Glutamatergic neuron (in vitro differentiated cells): Measurements from ENCODE around the gene PLEKHM2. TPM values are rescaled to one million over a fixed set of nuclear protein-coding genes. Genes with fewer than 3 reads are reported as not detected.

Source experiments
- DNase-seq: peaks from one replicate; pipeline ENCODE4 v3.0.0; 2022
- H3K27ac Mint-ChIP-seq: one replicate; pipeline ENCODE4 v1.8.0; 2020; ENCODE audit warnings: mild to moderate bottlenecking, mixed read lengths, inconsistent platforms; ENCODE audit not compliant: unreplicated experiment
- H3K27me3 Mint-ChIP-seq: one replicate; pipeline ENCODE4 v1.8.0; 2020; ENCODE audit warnings: mild to moderate bottlenecking, moderate library complexity, mixed read lengths, inconsistent platforms; ENCODE audit not compliant: unreplicated experiment
- H3K36me3 Mint-ChIP-seq: one replicate; pipeline ENCODE4 v1.8.0; 2020; ENCODE audit warnings: mild to moderate bottlenecking, mixed read lengths, inconsistent platforms; ENCODE audit not compliant: unreplicated experiment
- H3K4me1 Mint-ChIP-seq: one replicate; pipeline ENCODE4 v1.8.0; 2020; ENCODE audit warnings: mild to moderate bottlenecking, low read depth, mixed read lengths, inconsistent platforms; ENCODE audit not compliant: unreplicated experiment
- H3K4me3 Mint-ChIP-seq: one replicate; pipeline ENCODE4 v1.8.0; 2020; ENCODE audit warnings: mild to moderate bottlenecking, mixed read lengths, inconsistent platforms; ENCODE audit not compliant: unreplicated experiment
- H3K9me3 Mint-ChIP-seq: one replicate; pipeline ENCODE4 v1.8.0; 2020; ENCODE audit warnings: mild to moderate bottlenecking, moderate library complexity, mixed read lengths, inconsistent platforms; ENCODE audit not compliant: unreplicated experiment
- total RNA-seq: library from RNA; stranded (reverse); fragmentation: NEBNext Ultra II Directional; extraction: Animal tissue kit (Norgen Biotek cat#: 25700); gene quantifications from one replicate; pipeline ENCODE4 v1.2.1, GENCODE V29; 2021; ENCODE audit not compliant: unreplicated experiment
- TF ChIP-seq, protein P1 (sequence below): fragments of 200-600 bp; sonication (generic); IDR thresholded peaks from one replicate; pipeline ENCODE4 v1.5.0; 2021; ENCODE audit not compliant: partially characterized antibody, unreplicated experiment

PLEKHM2 gene
- total RNA-seq, 1 donor from 2014 or later, result 66.9 TPM

DNA sequence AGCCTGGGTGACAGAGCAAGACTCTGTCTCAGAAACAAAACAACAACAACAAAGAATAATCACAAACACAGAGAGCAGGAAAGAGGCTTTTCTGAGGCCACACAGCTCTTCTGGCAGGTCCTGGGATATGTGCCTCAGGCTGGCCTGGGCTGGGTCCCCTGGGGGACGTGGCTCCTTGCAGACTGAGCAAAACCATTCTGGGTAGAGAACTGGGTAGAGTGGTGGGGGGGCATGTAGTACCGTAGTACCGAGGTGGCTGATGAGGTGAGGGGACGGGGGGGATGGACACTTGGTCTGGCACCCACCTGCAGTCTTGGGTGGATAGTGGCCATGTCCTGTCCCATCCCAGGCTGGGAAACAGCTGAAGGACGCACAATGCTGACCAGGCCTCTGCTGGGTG is 64.1 kb downstream of the PLEKHM2 start:
- no peak overlapping the region for H3K27ac Mint-ChIP-seq
- TF ChIP-seq, protein P1, sequence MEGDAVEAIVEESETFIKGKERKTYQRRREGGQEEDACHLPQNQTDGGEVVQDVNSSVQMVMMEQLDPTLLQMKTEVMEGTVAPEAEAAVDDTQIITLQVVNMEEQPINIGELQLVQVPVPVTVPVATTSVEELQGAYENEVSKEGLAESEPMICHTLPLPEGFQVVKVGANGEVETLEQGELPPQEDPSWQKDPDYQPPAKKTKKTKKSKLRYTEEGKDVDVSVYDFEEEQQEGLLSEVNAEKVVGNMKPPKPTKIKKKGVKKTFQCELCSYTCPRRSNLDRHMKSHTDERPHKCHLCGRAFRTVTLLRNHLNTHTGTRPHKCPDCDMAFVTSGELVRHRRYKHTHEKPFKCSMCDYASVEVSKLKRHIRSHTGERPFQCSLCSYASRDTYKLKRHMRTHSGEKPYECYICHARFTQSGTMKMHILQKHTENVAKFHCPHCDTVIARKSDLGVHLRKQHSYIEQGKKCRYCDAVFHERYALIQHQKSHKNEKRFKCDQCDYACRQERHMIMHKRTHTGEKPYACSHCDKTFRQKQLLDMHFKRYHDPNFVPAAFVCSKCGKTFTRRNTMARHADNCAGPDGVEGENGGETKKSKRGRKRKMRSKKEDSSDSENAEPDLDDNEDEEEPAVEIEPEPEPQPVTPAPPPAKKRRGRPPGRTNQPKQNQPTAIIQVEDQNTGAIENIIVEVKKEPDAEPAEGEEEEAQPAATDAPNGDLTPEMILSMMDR, result no peak
- H3K4me1 Mint-ChIP-seq, result peaks cover 7% of the 10 kb centered on the region
- no peak overlapping the region for H3K4me3 Mint-ChIP-seq
- H3K27me3 Mint-ChIP-seq, result peaks cover 8% of the 10 kb centered on the region
- peaks cover 7% of the 10 kb centered on the region for H3K9me3 Mint-ChIP-seq
- DNase-seq, result peak; percentile 59
- no peaks in the 10 kb centered on the region for H3K36me3 Mint-ChIP-seq

DNA sequence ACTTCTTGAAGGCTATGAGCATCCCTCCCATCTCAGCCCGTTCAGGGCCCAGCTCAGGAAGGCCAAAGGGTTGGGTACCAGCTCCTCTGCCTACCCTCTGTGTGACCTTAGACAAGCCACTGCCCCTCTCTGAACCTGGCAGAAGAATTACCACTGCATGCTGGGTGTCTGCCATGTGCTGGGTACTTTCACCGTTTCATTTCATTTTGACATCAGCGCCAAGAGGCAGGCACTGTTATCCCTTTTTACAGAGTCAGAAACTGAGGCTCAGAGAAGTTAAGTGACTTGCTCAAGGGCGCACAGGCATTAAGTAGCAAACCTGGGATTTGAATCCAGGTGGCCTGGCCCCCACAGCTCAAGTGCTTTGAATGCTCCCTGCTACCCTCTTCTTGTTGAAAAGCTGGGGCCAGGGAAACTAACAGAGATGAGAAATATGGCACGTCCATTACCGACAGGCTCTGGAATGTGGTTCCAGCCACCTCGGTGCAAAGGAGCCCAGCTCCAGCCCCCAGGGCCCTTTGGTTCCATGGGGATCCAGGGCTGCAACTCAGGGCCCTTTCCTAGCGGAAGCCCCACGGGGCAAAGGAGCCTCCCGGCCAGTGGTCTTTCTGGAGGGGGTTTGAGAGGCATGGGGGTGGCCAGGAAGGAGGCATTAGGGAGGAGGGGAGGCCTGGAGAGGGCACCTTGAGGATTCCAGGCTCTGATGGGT is 64.7 kb downstream of the PLEKHM2 start:
- Mint-ChIP-seq H3K4me1 (peaks cover 7% of the 10 kb centered on the region), H3K4me3 (no peak overlapping the region), H3K36me3 (no peaks in the 10 kb centered on the region), H3K27me3 (peaks cover 9% of the 10 kb centered on the region), H3K27ac (no peak overlapping the region), H3K9me3 (peaks cover 7% of the 10 kb centered on the region)
- DNase-seq, result no peak
- TF ChIP-seq, protein P1, result no peak

- DNase-seq, result no peak
- Mint-ChIP-seq H3K27me3 (peaks cover 7% of the 10 kb centered on the region), H3K27ac (no peak overlapping the region), H3K36me3 (no peaks in the 10 kb centered on the region), H3K9me3 (peaks cover 4% of the 10 kb centered on the region), H3K4me1 (peaks cover 5% of the 10 kb centered on the region), H3K4me3 (no peak overlapping the region)
- TF ChIP-seq, protein P1, result no peak
Measured at GRCh38 chr1:15749399-15750291, 65.5 kb downstream of the PLEKHM2 start.

- Mint-ChIP-seq H3K27me3 (peaks cover 5% of the 10 kb centered on the region), H3K27ac (no peak overlapping the region), H3K4me3 (no peak overlapping the region), H3K4me1 (peaks cover 5% of the 10 kb centered on the region), H3K9me3 (peaks cover 2% of the 10 kb centered on the region), H3K36me3 (no peaks in the 10 kb centered on the region)
- TF ChIP-seq, protein P1, result no peak
- no peak for DNase-seq
Measured at GRCh38 chr1:15750924-15751323, 66.8 kb downstream of the PLEKHM2 start.

GRCh38 chr1:15751717-15752116 is 67.6 kb downstream of the PLEKHM2 start:
- no peak overlapping the region for H3K4me3 Mint-ChIP-seq
- H3K27me3 Mint-ChIP-seq, result peaks cover 5% of the 10 kb centered on the region
- H3K9me3 Mint-ChIP-seq, result no peaks in the 10 kb centered on the region
- TF ChIP-seq, protein P1, result no peak
- no peak for DNase-seq
- no peak overlapping the region for H3K27ac Mint-ChIP-seq
- no peaks in the 10 kb centered on the region for H3K36me3 Mint-ChIP-seq
- peaks cover 7% of the 10 kb centered on the region for H3K4me1 Mint-ChIP-seq
